ENCODE measurements around the gene GPR153. TPM values are rescaled to one million over a fixed set of nuclear protein-coding genes. Genes with fewer than 3 reads are reported as not detected.

GPR153 gene
- polyA plus RNA-seq, 3 donors: 0.04 to 0.69 TPM; not detected in 1

GRCh38 chr1:6233376-6233775, 27.5 kb downstream of the GPR153 start:
- Histone ChIP-seq H3K9ac (ENCODE audit: insufficient read depth, low read length, poor library complexity, severe bottlenecking) (no peak overlapping the region), H3K27me3 (ENCODE audit: control insufficient read depth in 2 of 2, insufficient read depth in 2 of 2, low read length in 2 of 2) (peaks cover 0 to 1% of the 10 kb centered on the region in 2 donors), H3K9me3 (replicated peaks in 1 of 2; ENCODE audit: control insufficient read depth in 1 of 2, insufficient read depth in 1 of 2, low read length in 2 of 2) (no peaks in the 10 kb centered on the region), H3K79me2 (ENCODE audit: insufficient read depth, low read length) (peaks cover 11% of the 10 kb centered on the region), H3K4me3 (replicated peaks in 1 of 3; ENCODE audit: low read depth in 2 of 3, low read length in 3 of 3) (no peak overlapping the region), H2AFZ (ENCODE audit: insufficient read depth, low read depth, low read length, poor library complexity, severe bottlenecking) (no peak overlapping the region), H3K27ac (ENCODE audit: low read depth in 1 of 2, low read length in 2 of 2) (no peak overlapping the region), H3K36me3 (replicated peaks in 1 of 2; ENCODE audit: control insufficient read depth in 1 of 2, insufficient read depth in 2 of 2, low read length in 2 of 2) (peaks cover 31 to 52% of the 10 kb centered on the region in 2 donors), H4K20me1 (ENCODE audit: insufficient read depth, low read length) (no peaks in the 10 kb centered on the region), H3K4me2 (replicated peaks; ENCODE audit: extremely low read depth, low read length, poor library complexity, severe bottlenecking) (no peak overlapping the region), H3K4me1 (ENCODE audit: control insufficient read depth in 1 of 2, insufficient read depth in 2 of 2, low read length in 2 of 2) (peaks cover 13% of the 10 kb centered on the region in 2 donors)
- Mint-ChIP-seq H3K27ac (no peak overlapping the region), H3K4me1 (peaks cover 12% of the 10 kb centered on the region), H3K27me3 (ENCODE audit: low read depth in 3 of 3) (peaks cover 8 to 13% (median 10%) of the 10 kb centered on the region in 3 donors), H3K4me3 (no peak overlapping the region), H3K36me3 (peaks cover 27 to 56% of the 10 kb centered on the region in 2 donors), H3K9me3 (peaks cover 0 to 4% (median 0%) of the 10 kb centered on the region in 7 donors)
- TF ChIP-seq CTCF (IDR thresholded peaks at IDR 0.05): no peak
- intact Hi-C loops (cut with micrococcal nuclease): no loop called here
- 80% methylated on average over 1 of the region's 1 CpG for WGBS (ENCODE audit: insufficient coverage)
- no peak for DNase-seq

GRCh38 chr1:6225651-6226050, 35.2 kb downstream of the GPR153 start:
- H3K36me3 Mint-ChIP-seq: peaks cover 60 to 94% of the 10 kb centered on the region in 2 donors
- Histone ChIP-seq H2AFZ (ENCODE audit: insufficient read depth, low read depth, low read length, poor library complexity, severe bottlenecking) (no peak overlapping the region), H3K9ac (ENCODE audit: insufficient read depth, low read length, poor library complexity, severe bottlenecking) (no peak overlapping the region), H3K36me3 (replicated peaks in 1 of 2; ENCODE audit: control insufficient read depth in 1 of 2, insufficient read depth in 2 of 2, low read length in 2 of 2) (peaks cover 55 to 87% of the 10 kb centered on the region in 2 donors), H3K27me3 (ENCODE audit: control insufficient read depth in 2 of 2, insufficient read depth in 2 of 2, low read length in 2 of 2) (no peaks in the 10 kb centered on the region), H4K20me1 (ENCODE audit: insufficient read depth, low read length) (no peaks in the 10 kb centered on the region), H3K27ac (ENCODE audit: low read depth in 1 of 2, low read length in 2 of 2) (no peak overlapping the region), H3K4me3 (replicated peaks in 1 of 3; ENCODE audit: low read depth in 2 of 3, low read length in 3 of 3) (no peak overlapping the region), H3K79me2 (ENCODE audit: insufficient read depth, low read length) (no peaks in the 10 kb centered on the region), H3K4me1 (ENCODE audit: control insufficient read depth in 1 of 2, insufficient read depth in 2 of 2, low read length in 2 of 2) (no peaks in the 10 kb centered on the region), H3K4me2 (replicated peaks; ENCODE audit: extremely low read depth, low read length, poor library complexity, severe bottlenecking) (no peak overlapping the region), H3K9me3 (replicated peaks in 1 of 2; ENCODE audit: control insufficient read depth in 1 of 2, insufficient read depth in 1 of 2, low read length in 2 of 2) (no peaks in the 10 kb centered on the region)
- peaks cover 0 to 3% (median 0%) of the 10 kb centered on the region in 3 donors for H3K27me3 Mint-ChIP-seq (ENCODE audit: low read depth in 3 of 3)
- H3K27ac Mint-ChIP-seq: peak overlapping the region in 2 of 7 donors; percentile 42 to 43
- no peaks in the 10 kb centered on the region for H3K4me1 Mint-ChIP-seq
- TF ChIP-seq CTCF (IDR thresholded peaks at IDR 0.05): no peak
- WGBS (ENCODE audit: insufficient coverage): 95% methylated on average over 8 of the region's 8 CpGs
- intact Hi-C loops (cut with micrococcal nuclease): no loop called here
- no peak overlapping the region for H3K4me3 Mint-ChIP-seq
- no peaks in the 10 kb centered on the region for H3K9me3 Mint-ChIP-seq
- DNase-seq: no peak

Measured in CD14-positive monocyte (primary cell).